HG02840 (cell line): ENCODE data around the gene FIGNL2.

Experiments
- ATAC-seq: cut with Tn5 transposase; IDR thresholded peaks from one replicate; pipeline ENCODE4 v1.9.1; 2021; ENCODE audit warnings: mild to moderate bottlenecking, moderate library complexity, moderate number of reproducible peaks; ENCODE audit not compliant: unreplicated experiment, low FRiP score

FIGNL2 gene

GRCh38 chr12:51862947-51863346, 14.4 kb upstream of the FIGNL2 start:
- no peak for ATAC-seq

- ATAC-seq = no peak
Measured at GRCh38 chr12:51860986-51861385, 12.5 kb upstream of the FIGNL2 start.

- ATAC-seq = no peak
Measured at GRCh38 chr12:51855586-51856428, 7.3 kb upstream of the FIGNL2 start.

- ATAC-seq = no peak
Measured at GRCh38 chr12:51852404-51853137, 4.1 kb upstream of the FIGNL2 start.

GRCh38 chr12:51851413-51852124, 3.1 kb upstream of the FIGNL2 start:
- ATAC-seq = no peak

- ATAC-seq = no peak
Measured at GRCh38 chr12:51850965-51851299, 2.4 kb upstream of the FIGNL2 start.

- no peak for ATAC-seq
Measured at GRCh38 chr12:51850081-51850964, 1.8 kb upstream of the FIGNL2 start.

- ATAC-seq = no peak
Measured at GRCh38 chr12:51848841-51849735, 570 bp upstream of the FIGNL2 start.

GRCh38 chr12:51847643-51848325, 734 bp downstream of the FIGNL2 start:
- no peak for ATAC-seq

- no peak for ATAC-seq
Measured at GRCh38 chr12:51846911-51847642, 1.4 kb downstream of the FIGNL2 start.

GRCh38 chr12:51846271-51846691, 2.2 kb downstream of the FIGNL2 start:
- no peak for ATAC-seq

- no peak for ATAC-seq
Measured at GRCh38 chr12:51845482-51845881, 3.0 kb downstream of the FIGNL2 start.

GRCh38 chr12:51844854-51845253, 3.7 kb downstream of the FIGNL2 start:
- ATAC-seq = no peak

- no peak for ATAC-seq
Measured at GRCh38 chr12:51841727-51842126, 6.8 kb downstream of the FIGNL2 start.

- ATAC-seq = no peak
Measured at GRCh38 chr12:51840966-51841365, 7.6 kb downstream of the FIGNL2 start.

- ATAC-seq = no peak
Measured at GRCh38 chr12:51839310-51839947, 9.1 kb downstream of the FIGNL2 start.

- no peak for ATAC-seq
Measured at GRCh38 chr12:51838762-51839161, 9.8 kb downstream of the FIGNL2 start.

GRCh38 chr12:51838036-51838435, 10.5 kb downstream of the FIGNL2 start:
- ATAC-seq = no peak
